ENCODE results near the gene CD300A.

Gene CD300A

DNA sequence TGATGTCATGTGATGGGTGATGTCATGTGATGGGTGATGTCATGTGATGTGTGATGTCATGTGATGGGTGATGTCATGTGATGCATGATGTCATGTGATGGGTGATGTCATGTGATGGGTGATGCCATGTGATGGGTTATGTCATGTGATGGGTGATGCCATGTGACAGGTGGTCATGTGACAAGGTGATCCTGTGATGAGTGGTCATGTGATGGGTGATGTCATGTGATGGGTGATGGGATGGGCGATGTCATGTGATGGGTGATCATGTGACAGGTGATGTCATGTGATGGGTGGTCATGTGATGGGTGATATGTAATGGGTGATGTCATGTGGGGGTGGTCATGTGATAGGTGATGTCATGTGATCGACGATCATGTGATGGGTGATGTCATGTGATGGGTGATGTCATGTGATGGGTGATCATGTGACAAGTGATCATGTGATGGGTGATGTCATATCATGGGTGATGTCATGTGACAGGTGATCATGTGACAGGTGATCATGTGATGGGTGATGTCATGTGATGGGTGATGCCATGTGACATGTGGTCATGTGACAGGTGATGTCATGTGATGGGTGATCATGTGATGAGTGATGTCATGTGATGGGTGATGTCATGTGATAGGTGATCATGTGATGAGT is 47.7 kb downstream of the CD300A start (continued):
- TF ChIP-seq ZNF214 (tag by site-specific recombination; IDR thresholded peaks at IDR 0.05; ENCODE audit: borderline replicate concordance) (peak; percentile 8; the same call in 1 of the 2 replicates), SP7 (tag by site-specific recombination; IDR thresholded peaks at IDR 0.05) (peak; percentile 99), ZNF2 (tag by site-specific recombination; IDR thresholded peaks at IDR 0.05) (peak; percentile 91; the same call in 1 of the 2 replicates), ZNF549 (tag by site-specific recombination; IDR thresholded peaks at IDR 0.05) (no peak), ZNF404 (tag by site-specific recombination; IDR thresholded peaks at IDR 0.05) (0 out of 2 replicates have a peak, but pooled peaks have one; percentile 69), ZNF660 (tag by site-specific recombination; IDR thresholded peaks at IDR 0.05) (no peak), ZNF600 (tag by site-specific recombination; IDR thresholded peaks at IDR 0.05) (no peak), ZNF23 (tag by site-specific recombination; IDR thresholded peaks at IDR 0.05; ENCODE audit: borderline replicate concordance) (peak; percentile 61; the same call in 1 of the 2 replicates), ZNF529 (tag by site-specific recombination; IDR thresholded peaks at IDR 0.05; ENCODE audit: insufficient replicate concordance) (peak; percentile 12), ZNF146 (tag by site-specific recombination; IDR thresholded peaks at IDR 0.05) (peak; percentile 96), ZFHX2 (tag by site-specific recombination; conservative IDR thresholded peaks at IDR 0.05) (peak; percentile 34), ZNF350 (tag by site-specific recombination; IDR thresholded peaks at IDR 0.05) (no peak), SP2 (tag by site-specific recombination; IDR thresholded peaks at IDR 0.05) (peak; percentile 72), ZNF138 (tag by site-specific recombination; IDR thresholded peaks at IDR 0.05; ENCODE audit: borderline replicate concordance) (no peak), ZNF140 (tag by site-specific recombination; IDR thresholded peaks at IDR 0.05) (peak; percentile 36), ZNF37A (tag by site-specific recombination; IDR thresholded peaks at IDR 0.05) (no peak), ZBTB44 (tag by site-specific recombination; IDR thresholded peaks at IDR 0.05) (no peak), ZNF223 (tag by site-specific recombination; IDR thresholded peaks at IDR 0.05) (no peak), ZNF292 (tag by site-specific recombination; IDR thresholded peaks at IDR 0.05; ENCODE audit: borderline replicate concordance, low read depth) (peak; percentile 82), ZNF571 (tag by site-specific recombination; IDR thresholded peaks at IDR 0.05) (peak; percentile 83; the same call in 1 of the 2 replicates), ZNF391 (tag by site-specific recombination; IDR thresholded peaks at IDR 0.05; ENCODE audit: borderline replicate concordance, low read depth) (peak; percentile 100), ZNF701 (tag by site-specific recombination; IDR thresholded peaks at IDR 0.05) (peak; percentile 72; the same call in 1 of the 2 replicates), WT1 (tag by site-specific recombination; IDR thresholded peaks at IDR 0.05) (peak; percentile 86), KLF16 (tag by site-specific recombination; IDR thresholded peaks at IDR 0.05) (peak; percentile 57; the same call in 1 of the 2 replicates), ZNF558 (tag by site-specific recombination; IDR thresholded peaks at IDR 0.05) (peak; percentile 82)
- TF ChIP-seq, protein P1, sequence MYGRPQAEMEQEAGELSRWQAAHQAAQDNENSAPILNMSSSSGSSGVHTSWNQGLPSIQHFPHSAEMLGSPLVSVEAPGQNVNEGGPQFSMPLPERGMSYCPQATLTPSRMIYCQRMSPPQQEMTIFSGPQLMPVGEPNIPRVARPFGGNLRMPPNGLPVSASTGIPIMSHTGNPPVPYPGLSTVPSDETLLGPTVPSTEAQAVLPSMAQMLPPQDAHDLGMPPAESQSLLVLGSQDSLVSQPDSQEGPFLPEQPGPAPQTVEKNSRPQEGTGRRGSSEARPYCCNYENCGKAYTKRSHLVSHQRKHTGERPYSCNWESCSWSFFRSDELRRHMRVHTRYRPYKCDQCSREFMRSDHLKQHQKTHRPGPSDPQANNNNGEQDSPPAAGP (tag by site-specific recombination; IDR thresholded peaks at IDR 0.05): peak; percentile 99
- TF ChIP-seq, protein P2, sequence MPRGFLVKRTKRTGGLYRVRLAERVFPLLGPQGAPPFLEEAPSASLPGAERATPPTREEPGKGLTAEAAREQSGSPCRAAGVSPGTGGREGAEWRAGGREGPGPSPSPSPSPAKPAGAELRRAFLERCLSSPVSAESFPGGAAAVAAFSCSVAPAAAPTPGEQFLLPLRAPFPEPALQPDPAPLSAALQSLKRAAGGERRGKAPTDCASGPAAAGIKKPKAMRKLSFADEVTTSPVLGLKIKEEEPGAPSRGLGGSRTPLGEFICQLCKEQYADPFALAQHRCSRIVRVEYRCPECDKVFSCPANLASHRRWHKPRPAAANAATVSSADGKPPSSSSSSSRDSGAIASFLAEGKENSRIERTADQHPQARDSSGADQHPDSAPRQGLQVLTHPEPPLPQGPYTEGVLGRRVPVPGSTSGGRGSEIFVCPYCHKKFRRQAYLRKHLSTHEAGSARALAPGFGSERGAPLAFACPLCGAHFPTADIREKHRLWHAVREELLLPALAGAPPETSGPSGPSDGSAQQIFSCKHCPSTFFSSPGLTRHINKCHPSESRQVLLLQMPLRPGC (tag by site-specific recombination; IDR thresholded peaks at IDR 0.05): peak; percentile 100
- TF ChIP-seq, protein P3, sequence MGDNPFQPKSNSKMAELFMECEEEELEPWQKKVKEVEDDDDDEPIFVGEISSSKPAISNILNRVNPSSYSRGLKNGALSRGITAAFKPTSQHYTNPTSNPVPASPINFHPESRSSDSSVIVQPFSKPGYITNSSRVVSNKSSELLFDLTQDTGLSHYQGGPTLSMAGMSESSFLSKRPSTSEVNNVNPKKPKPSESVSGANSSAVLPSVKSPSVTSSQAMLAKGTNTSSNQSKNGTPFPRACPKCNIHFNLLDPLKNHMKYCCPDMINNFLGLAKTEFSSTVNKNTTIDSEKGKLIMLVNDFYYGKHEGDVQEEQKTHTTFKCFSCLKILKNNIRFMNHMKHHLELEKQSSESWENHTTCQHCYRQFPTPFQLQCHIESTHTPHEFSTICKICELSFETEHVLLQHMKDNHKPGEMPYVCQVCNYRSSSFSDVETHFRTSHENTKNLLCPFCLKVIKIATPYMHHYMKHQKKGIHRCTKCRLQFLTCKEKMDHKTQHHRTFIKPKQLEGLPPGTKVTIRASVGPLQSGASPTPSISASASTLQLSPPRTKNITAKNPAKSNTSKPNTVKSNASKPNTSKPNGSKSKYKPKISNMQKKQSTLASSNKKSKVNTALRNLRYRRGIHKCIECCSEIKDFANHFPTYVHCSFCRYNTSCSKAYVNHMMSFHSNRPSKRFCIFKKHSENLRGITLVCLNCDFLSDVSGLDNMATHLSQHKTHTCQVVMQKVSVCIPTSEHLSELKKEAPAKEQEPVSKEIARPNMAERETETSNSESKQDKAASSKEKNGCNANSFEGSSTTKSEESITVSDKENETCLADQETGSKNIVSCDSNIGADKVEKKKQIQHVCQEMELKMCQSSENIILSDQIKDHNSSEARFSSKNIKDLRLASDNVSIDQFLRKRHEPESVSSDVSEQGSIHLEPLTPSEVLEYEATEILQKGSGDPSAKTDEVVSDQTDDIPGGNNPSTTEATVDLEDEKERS (tag by site-specific recombination; IDR thresholded peaks at IDR 0.05): peak; percentile 100
